Measurements from ENCODE around the gene KDM4B.
"Not testable (repeated sequence)": the region's sequence is repeated elsewhere in the genome, so short reads cannot be mapped to it uniquely, and the experiment has no call there.

Gene KDM4B

GRCh38 chr19:4951656-4952055 lies 17.3 kb upstream of the KDM4B start:
- in situ Hi-C loops (cut with HindIII; ENCODE audit: low pct_ligation_motif_present, low sequenced_read_pairs): no loop called here
- TF ChIP-seq, protein P1, sequence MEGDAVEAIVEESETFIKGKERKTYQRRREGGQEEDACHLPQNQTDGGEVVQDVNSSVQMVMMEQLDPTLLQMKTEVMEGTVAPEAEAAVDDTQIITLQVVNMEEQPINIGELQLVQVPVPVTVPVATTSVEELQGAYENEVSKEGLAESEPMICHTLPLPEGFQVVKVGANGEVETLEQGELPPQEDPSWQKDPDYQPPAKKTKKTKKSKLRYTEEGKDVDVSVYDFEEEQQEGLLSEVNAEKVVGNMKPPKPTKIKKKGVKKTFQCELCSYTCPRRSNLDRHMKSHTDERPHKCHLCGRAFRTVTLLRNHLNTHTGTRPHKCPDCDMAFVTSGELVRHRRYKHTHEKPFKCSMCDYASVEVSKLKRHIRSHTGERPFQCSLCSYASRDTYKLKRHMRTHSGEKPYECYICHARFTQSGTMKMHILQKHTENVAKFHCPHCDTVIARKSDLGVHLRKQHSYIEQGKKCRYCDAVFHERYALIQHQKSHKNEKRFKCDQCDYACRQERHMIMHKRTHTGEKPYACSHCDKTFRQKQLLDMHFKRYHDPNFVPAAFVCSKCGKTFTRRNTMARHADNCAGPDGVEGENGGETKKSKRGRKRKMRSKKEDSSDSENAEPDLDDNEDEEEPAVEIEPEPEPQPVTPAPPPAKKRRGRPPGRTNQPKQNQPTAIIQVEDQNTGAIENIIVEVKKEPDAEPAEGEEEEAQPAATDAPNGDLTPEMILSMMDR (IDR thresholded peaks at IDR 0.05; ENCODE audit: low read depth, low read length, missing control alignments): no peak
- H3K36me3 ChIP-seq (replicated peaks): peaks cover 39% of the 10 kb centered on the region
- no peaks in the 10 kb centered on the region for H3K27me3 ChIP-seq (replicated peaks)
- H3K27ac ChIP-seq: no peak overlapping the region
- no peak for DNase-seq
- no peak overlapping the region for H3K4me3 ChIP-seq (ENCODE audit: low read depth, low read length)

GRCh38 chr19:4952945-4953344 lies 16.0 kb upstream of the KDM4B start:
- Histone ChIP-seq H3K27ac (no peak overlapping the region), H3K4me3 (ENCODE audit: low read depth, low read length) (no peak overlapping the region), H3K27me3 (replicated peaks) (no peaks in the 10 kb centered on the region), H3K36me3 (replicated peaks) (peaks cover 40% of the 10 kb centered on the region)
- TF ChIP-seq, protein P1 (IDR thresholded peaks at IDR 0.05; ENCODE audit: low read depth, low read length, missing control alignments): no peak
- in situ Hi-C loops (cut with HindIII; ENCODE audit: low pct_ligation_motif_present, low sequenced_read_pairs): no loop called here
- DNase-seq: no peak

DNA sequence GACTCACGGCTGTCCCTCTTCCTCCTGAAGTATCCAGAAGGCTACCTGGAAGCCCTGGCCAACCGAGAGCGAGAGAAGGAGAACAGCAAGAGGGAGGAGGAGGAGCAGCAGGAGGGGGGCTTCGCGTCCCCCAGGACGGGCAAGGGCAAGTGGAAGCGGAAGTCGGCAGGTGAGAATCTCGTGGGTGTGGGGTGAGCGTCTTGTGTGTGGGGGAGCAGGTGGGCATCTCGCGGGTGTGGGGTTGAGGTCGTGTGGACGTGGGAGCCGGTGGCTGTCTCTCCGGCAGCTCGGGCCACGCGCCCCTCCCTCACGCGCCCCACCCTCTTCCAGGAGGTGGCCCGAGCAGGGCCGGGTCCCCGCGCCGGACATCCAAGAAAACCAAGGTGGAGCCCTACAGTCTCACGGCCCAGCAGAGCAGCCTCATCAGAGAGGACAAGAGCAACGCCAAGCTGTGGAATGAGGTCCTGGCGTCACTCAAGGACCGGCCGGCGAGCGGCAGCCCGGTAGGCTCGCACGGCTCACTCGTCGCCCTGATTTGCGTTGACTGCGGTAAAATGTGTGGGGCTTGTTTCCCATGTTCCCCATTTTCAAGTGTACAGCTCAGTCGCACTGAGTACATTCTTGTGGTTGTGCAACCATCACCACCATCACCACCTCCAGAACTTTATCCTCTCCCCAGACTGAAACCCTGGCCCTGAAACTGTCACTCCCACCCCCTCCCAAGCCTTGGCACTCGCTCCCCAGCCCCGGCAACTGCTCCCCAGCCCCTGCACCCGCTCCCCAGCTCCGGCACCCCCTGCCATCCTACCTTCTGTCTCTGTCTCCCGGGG lies 14.4 kb upstream of the KDM4B start:
- DNase-seq; H3K27me3 ChIP-seq (replicated peaks); in situ Hi-C loops (cut with HindIII; ENCODE audit: low pct_ligation_motif_present, low sequenced_read_pairs); H3K27ac ChIP-seq; H3K4me3 ChIP-seq (ENCODE audit: low read depth, low read length): not testable (repeated sequence)
- H3K36me3 ChIP-seq (replicated peaks): peaks cover 38% of the 10 kb centered on the region

GRCh38 chr19:4955274-4955673 lies 13.6 kb upstream of the KDM4B start:
- TF ChIP-seq, protein P1 (IDR thresholded peaks at IDR 0.05; ENCODE audit: low read depth, low read length, missing control alignments): no peak
- Histone ChIP-seq H3K4me3 (ENCODE audit: low read depth, low read length) (no peak overlapping the region), H3K36me3 (replicated peaks) (peaks cover 38% of the 10 kb centered on the region), H3K27me3 (replicated peaks) (no peaks in the 10 kb centered on the region), H3K27ac (no peak overlapping the region)
- no peak for DNase-seq
- in situ Hi-C loops (cut with HindIII; ENCODE audit: low pct_ligation_motif_present, low sequenced_read_pairs): no loop called here

GRCh38 chr19:4957981-4958380 lies 10.9 kb upstream of the KDM4B start:
- TF ChIP-seq, protein P1 (IDR thresholded peaks at IDR 0.05; ENCODE audit: low read depth, low read length, missing control alignments): no peak
- Histone ChIP-seq H3K27me3 (replicated peaks) (no peaks in the 10 kb centered on the region), H3K36me3 (replicated peaks) (peaks cover 33% of the 10 kb centered on the region), H3K4me3 (ENCODE audit: low read depth, low read length) (no peak overlapping the region), H3K27ac (no peak overlapping the region)
- in situ Hi-C loops (cut with HindIII; ENCODE audit: low pct_ligation_motif_present, low sequenced_read_pairs): no loop called here
- no peak for DNase-seq

DNA sequence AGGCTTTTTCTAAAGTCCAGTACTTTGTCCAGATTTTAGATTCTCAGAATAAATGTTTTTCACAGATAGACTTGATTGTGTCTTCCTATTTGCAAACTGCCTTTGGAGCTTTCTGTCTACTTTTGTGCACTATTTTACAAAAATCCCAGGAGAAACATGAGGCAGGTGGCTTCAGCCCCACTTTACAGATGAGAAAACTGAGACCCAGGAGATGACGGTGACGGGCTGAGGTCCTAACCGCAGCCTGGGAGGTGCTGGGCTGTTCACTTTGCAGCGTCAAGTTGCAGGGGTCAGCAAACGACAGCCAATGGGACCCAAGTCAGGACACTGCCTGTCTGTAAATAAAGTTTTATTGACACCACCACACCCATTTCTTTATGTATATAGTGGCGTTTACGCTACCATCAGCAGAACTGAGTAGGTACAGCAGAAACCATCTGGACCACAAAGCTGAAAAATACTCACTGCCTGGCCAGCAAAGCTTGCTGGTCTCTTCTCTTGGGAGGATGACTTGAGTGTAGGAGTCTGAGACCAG lies 6.8 kb upstream of the KDM4B start:
- no peak for DNase-seq
- in situ Hi-C loops (cut with HindIII; ENCODE audit: low pct_ligation_motif_present, low sequenced_read_pairs): no loop called here
- peaks cover 14% of the 10 kb centered on the region for H3K36me3 ChIP-seq (replicated peaks)
- no peak overlapping the region for H3K27ac ChIP-seq
- H3K4me3 ChIP-seq (ENCODE audit: low read depth, low read length): no peak overlapping the region
- H3K27me3 ChIP-seq (replicated peaks): no peaks in the 10 kb centered on the region
- TF ChIP-seq, protein P1 (IDR thresholded peaks at IDR 0.05; ENCODE audit: low read depth, low read length, missing control alignments): no peak

All from brain microvascular endothelial cell (primary cell).